Astrocyte of the cerebellum (primary cell): ENCODE data around the gene CIAO1.
"Not testable (repeated sequence)": the region's sequence is repeated elsewhere in the genome, so short reads cannot be mapped to it uniquely, and the experiment has no call there.

Source experiments
- DNase-seq: peaks from one replicate; pipeline ENCODE4 v3.0.0-alpha.2; 2011; ENCODE audit warnings: low read depth
- H3K4me3 ChIP-seq: 2 replicates; pipeline ENCODE4 v1.5.1; 2011; ENCODE audit warnings: mild to moderate bottlenecking, low read depth, low read length, moderate library complexity
- in situ Hi-C: cut with HindIII; loops from 2 replicates; pipeline ENCODE4 v1.10.0; 2017; ENCODE audit warnings: low sequenced_read_pairs
- TF ChIP-seq, protein P1 (sequence below): IDR thresholded peaks from 2 replicates; pipeline ENCODE4 v1.5.1; 2012; ENCODE audit warnings: low read length, low read depth, moderate library complexity, mild to moderate bottlenecking; ENCODE audit errors: missing control alignments

Gene CIAO1

DNA sequence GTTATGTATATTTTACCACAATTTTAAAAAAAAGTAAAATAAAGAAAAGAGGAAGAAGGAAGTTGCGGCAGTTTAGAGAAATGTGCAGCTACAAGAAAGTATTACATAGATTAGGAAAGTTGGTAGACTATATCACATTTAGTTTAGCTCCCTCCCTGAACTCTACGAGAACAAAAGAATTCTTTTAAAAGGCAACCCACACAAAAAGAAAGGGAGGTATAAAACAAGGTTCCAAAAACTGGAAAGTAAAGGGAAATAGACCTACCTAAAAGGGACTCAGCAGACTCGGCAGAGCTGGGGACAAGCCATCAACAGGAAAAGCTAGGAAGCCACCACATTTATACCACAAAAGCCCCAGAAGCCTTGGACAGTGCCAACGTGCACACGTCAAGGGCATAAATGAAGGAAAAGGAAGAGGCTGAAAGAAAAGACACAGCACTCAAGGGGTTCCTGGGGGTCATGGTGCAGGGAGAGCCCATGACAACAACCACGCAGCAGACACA, 9.4 kb upstream of the CIAO1 start:
- no peak overlapping the region for H3K4me3 ChIP-seq
- in situ Hi-C loops: no loop called here
- TF ChIP-seq, protein P1, sequence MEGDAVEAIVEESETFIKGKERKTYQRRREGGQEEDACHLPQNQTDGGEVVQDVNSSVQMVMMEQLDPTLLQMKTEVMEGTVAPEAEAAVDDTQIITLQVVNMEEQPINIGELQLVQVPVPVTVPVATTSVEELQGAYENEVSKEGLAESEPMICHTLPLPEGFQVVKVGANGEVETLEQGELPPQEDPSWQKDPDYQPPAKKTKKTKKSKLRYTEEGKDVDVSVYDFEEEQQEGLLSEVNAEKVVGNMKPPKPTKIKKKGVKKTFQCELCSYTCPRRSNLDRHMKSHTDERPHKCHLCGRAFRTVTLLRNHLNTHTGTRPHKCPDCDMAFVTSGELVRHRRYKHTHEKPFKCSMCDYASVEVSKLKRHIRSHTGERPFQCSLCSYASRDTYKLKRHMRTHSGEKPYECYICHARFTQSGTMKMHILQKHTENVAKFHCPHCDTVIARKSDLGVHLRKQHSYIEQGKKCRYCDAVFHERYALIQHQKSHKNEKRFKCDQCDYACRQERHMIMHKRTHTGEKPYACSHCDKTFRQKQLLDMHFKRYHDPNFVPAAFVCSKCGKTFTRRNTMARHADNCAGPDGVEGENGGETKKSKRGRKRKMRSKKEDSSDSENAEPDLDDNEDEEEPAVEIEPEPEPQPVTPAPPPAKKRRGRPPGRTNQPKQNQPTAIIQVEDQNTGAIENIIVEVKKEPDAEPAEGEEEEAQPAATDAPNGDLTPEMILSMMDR: no peak
- no peak for DNase-seq

DNA sequence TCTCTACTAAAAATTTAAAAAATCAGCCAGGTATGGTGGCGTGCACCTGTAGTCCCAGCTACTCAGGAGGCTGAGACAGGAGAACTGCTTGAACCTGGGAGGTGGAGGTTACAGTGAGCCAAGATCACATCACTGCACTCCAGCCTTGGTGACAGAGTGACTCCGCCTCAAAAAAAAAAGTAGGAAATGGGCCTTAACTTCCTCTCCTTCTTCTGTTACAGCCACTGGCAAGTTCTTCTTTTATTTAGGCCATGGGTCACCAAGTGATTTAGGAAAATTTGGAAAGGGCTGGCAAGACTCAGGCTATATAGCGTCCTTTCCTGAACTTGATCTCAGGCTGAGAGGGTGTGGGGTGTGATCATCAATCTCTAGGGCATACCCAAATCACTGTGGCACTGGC, 8.3 kb upstream of the CIAO1 start:
- H3K4me3 ChIP-seq, DNase-seq, in situ Hi-C loops: not testable (repeated sequence)

DNA sequence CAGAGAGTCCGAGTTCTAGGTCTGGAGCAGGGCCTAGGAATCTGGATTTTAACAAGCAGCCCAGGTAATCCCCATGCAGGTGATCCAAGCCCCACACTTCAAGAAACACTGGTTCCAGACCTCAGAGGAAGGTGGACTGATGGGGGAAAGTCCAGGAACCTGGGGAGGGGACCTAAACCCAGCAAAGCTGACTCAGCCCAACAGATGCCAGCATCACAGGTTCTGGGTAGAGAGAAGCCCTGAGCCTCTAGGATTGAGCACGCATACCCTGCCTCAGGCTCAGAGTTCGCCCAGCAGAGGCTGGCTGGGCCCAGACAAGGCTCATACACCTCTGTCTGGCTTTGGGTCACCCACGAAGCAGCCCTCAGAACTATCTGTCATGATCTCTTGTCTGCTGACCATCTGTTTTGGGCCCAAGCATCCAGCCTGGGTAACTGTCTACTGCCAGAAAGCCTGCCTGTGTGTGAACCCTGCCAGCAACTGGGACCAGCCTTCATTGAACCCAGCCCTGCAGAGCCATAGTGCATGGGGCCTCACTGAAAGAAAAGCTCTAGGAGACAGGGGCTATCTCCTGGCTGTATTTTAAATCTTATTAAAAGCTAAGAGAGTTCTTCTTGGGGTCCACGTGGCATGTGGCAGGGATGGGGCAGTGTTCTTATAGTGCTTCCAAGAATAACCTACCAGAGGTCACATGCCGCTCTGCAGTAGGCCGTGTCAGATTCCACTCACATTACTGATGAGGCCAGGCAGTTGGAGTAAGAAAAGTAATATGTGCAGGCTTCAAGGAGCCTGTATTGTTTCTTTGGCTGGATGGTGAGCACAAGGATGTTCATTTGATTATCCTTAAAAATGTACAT, 7.6 kb upstream of the CIAO1 start:
- H3K4me3 ChIP-seq: no peak overlapping the region
- no peak for DNase-seq
- in situ Hi-C loops: no loop called here
- TF ChIP-seq, protein P1: no peak

DNA sequence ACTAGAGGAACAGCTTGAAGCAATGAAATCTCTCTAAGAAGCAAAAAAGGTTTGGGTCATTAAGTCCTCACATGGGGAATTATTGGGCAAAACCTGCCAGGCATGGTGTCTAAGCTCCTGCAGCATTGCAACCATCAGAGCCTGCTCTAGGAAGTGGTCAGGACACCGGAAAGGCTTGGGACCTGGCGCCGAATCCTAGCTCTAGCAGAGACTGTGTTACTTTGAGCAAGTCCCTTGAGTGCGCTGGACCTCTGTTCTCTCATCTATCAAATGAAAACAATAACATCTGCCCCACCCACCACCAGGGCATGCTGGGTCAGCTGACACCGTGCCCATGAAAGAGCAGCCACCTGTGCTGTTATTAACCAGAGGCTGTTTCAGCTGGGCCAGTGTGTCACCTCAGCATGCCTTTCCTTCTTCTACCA, 6.5 kb upstream of the CIAO1 start:
- TF ChIP-seq, protein P1: no peak
- H3K4me3 ChIP-seq: no peak overlapping the region
- no peak for DNase-seq
- in situ Hi-C loops: no loop called here

DNA sequence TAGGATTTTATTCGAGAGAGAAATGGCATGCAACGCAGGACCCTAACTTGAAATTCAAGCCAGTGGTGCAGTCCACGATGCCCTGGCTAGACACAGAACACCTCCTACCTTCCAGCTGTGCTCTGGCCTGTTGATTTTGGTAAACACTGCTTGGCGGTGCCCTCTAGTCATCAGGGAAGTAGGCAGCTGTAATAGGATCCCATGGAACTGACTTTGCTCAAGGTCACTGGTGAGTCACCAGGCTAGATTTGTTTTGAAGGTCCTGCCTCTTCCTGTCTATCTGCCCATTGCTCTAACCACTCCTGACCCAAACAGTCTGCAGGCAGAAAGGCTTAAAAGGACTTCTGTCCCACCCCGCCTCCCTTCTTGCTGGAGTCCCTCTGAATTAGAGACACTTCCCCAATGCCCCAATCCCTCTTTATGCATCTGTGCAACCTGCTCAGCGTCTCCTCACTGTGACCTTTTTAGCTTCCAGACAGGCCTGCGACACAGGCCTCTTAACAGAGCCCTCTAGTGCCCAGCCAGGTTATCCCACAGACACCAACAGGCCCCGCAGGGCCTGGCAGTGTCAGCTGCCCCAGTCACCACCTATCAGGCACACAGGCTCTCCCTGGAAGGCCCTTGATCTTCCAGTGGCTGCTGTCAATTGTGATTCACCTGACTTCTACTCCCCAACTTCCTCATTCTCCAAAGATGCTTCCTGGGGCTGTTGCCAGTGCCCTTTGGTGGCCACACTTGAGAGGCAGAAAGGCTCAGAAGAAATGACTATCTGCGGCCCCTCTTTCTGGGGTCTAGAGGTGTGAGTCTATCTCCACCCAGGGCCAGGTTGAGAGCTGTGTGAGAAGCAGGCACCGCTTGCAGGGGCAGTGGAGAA, 5.4 kb upstream of the CIAO1 start:
- TF ChIP-seq, protein P1: peak; percentile 51
- in situ Hi-C loops: loop anchor here (10.0 kb wide), 1 partner anchor 126 kb away; the partner anchor contains the start of gene ASTL

DNA sequence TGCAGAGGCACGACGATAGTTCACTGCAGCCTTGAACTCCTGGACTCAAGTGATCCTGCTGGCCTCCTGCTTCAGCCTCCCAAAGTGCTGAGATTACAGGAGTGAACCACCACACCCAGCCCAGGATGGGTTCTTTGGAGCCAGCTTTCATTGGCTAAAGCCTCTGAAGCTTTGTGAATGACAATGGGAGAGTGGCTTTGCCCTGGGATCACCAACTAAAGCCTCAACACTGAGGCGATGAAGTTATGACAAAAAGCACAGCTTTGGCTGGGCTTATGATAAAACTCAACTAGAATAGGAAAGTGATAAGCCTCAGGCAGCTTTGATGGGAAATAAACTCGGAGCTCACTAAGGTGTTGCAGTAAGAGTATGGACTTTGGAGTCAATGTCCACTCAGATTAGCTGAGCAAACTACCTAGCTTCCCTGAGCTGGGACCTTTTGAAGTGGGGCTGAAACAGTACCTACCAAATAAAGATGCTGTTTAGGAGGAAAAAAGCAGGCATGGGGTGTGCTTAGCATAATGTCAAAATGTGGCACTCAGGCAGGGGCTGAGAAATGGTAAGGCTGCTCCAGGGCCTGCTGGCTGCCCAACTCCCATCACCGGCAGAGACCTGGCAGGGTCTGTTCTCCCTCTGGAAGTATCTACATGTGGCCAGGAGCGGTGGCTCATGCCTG, 4.6 kb upstream of the CIAO1 start:
- TF ChIP-seq, protein P1: no peak
- in situ Hi-C loops: loop anchor here (10.0 kb wide), 1 partner anchor 127 kb away; the partner anchor contains the start of gene ASTL
- no peak for DNase-seq
- H3K4me3 ChIP-seq: no peak overlapping the region

More for the DNA sequence above, 5.4 kb upstream of the CIAO1 start:
- no peak for DNase-seq
- H3K4me3 ChIP-seq: no peak overlapping the region
